OCI-LY1 (cell line): ENCODE measurements around the gene RAB11FIP4.

Experiments used
- H2AFZ ChIP-seq: fragments of 200-600 bp; sonication (generic), shearing (Covaris generic); 2 replicates; pipeline ENCODE4 v1.6.0; 2014; ENCODE audit warnings: antibody characterized with exemption, mild to moderate bottlenecking, low read length
- H3F3A ChIP-seq: fragments of 200-600 bp; sonication (generic), shearing (Covaris generic); 2 replicates; pipeline ENCODE4 v1.6.0; 2014; ENCODE audit warnings: mild to moderate bottlenecking, antibody characterized with exemption, low read length, moderate library complexity; ENCODE audit not compliant: insufficient read depth
- H3K27ac ChIP-seq: fragments of 200-600 bp; sonication (generic); 2 replicates; pipeline ENCODE4 v1.5.1; 2014; ENCODE audit warnings: low read length, mixed run types, mild to moderate bottlenecking, low read depth; ENCODE audit not compliant: poor library complexity, severe bottlenecking
- H3K27me3 ChIP-seq: fragments of 200-600 bp; sonication (generic); 2 replicates; pipeline ENCODE4 v1.6.0; 2014; ENCODE audit warnings: antibody characterized with exemption, mild to moderate bottlenecking, low read length, moderate library complexity; ENCODE audit not compliant: insufficient read depth
- H3K36me3 ChIP-seq: fragments of 200-600 bp; sonication (generic); 2 replicates; pipeline ENCODE4 v1.6.1; 2014; ENCODE audit warnings: mild to moderate bottlenecking, antibody characterized with exemption, low read length, moderate library complexity, mixed read lengths; ENCODE audit not compliant: insufficient read depth
- H3K4me1 ChIP-seq: fragments of 200-600 bp; sonication (generic); 2 replicates; pipeline ENCODE4 v1.5.1; 2014; ENCODE audit warnings: mild to moderate bottlenecking, low read length, moderate library complexity; ENCODE audit not compliant: insufficient read depth, severe bottlenecking
- H3K4me2 ChIP-seq: fragments of 200-600 bp; sonication (generic), shearing (Covaris generic); 2 replicates; pipeline ENCODE4 v1.6.1; 2014; ENCODE audit warnings: low read length
- H3K4me3 ChIP-seq: fragments of 200-600 bp; sonication (generic); 2 replicates; pipeline ENCODE4 v1.5.1; 2014; ENCODE audit warnings: low read length, low read depth, mild to moderate bottlenecking, mixed read lengths; ENCODE audit not compliant: poor library complexity, severe bottlenecking
- H3K79me2 ChIP-seq: fragments of 200-600 bp; shearing (Covaris generic); 2 replicates; pipeline ENCODE4 v1.6.1; 2016; ENCODE audit warnings: mixed run types, low read length, mixed read lengths; ENCODE audit not compliant: insufficient read depth
- H3K9ac ChIP-seq: fragments of 200-600 bp; sonication (generic), shearing (Covaris generic); 2 replicates; pipeline ENCODE4 v1.6.1; 2014; ENCODE audit warnings: mild to moderate bottlenecking, low read length, mixed read lengths
- H3K9me2 ChIP-seq: fragments of 200-600 bp; sonication (generic), shearing (Covaris generic); 2 replicates; pipeline ENCODE4 v1.6.1; 2014; ENCODE audit warnings: low read depth, mild to moderate bottlenecking, low read length, mixed read lengths
- H3K9me3 ChIP-seq: fragments of 200-600 bp; shearing (Covaris generic); 2 replicates; pipeline ENCODE4 v1.6.1; 2014; ENCODE audit warnings: low read length, mixed read lengths
- H4K20me1 ChIP-seq: fragments of 200-600 bp; sonication (generic), shearing (Covaris generic); 2 replicates; pipeline ENCODE4 v1.6.0; 2016; ENCODE audit warnings: mild to moderate bottlenecking, low read length; ENCODE audit not compliant: insufficient read depth
- CTCF ChIP-seq: fragments of 200-600 bp; sonication (generic), shearing (Covaris generic); IDR thresholded peaks from 2 replicates; pipeline ENCODE4 v1.5.1; 2017; ENCODE audit warnings: mild to moderate bottlenecking, antibody characterized with exemption, low read length, moderate library complexity, mixed read lengths
- EZH2 ChIP-seq: fragments of 200-600 bp; sonication (generic), shearing (Covaris generic); IDR thresholded peaks from 2 replicates; pipeline ENCODE4 v1.8.0; 2017; ENCODE audit warnings: borderline replicate concordance, mixed run types, mild to moderate bottlenecking, antibody characterized with exemption, low read length, moderate library complexity, mixed read lengths

RAB11FIP4 gene

GRCh38 chr17:31392002-31392855 is 754 bp downstream of the RAB11FIP4 start:
- Histone ChIP-seq H3K4me1 (peaks cover 7% of the 10 kb centered on the region), H3F3A (no peaks in the 10 kb centered on the region), H3K9me3 (no peaks in the 10 kb centered on the region), H3K27ac (no peak overlapping the region), H3K27me3 (peaks cover 4% of the 10 kb centered on the region), H4K20me1 (no peaks in the 10 kb centered on the region), H3K79me2 (no peaks in the 10 kb centered on the region), H2AFZ (no peak overlapping the region), H3K9me2 (no peaks in the 10 kb centered on the region), H3K9ac (no peak overlapping the region), H3K36me3 (no peaks in the 10 kb centered on the region), H3K4me2 (peak overlapping the region; percentile 32; the same call in 1 of the 2 replicates), H3K4me3 (peak overlapping the region; percentile 40)
- TF ChIP-seq EZH2: no peak
- no peak for TF ChIP-seq CTCF

GRCh38 chr17:31392856-31393748 is 1.6 kb downstream of the RAB11FIP4 start:
- Histone ChIP-seq H3K9me3 (no peaks in the 10 kb centered on the region), H3K4me3 (no peak overlapping the region), H3K27ac (no peak overlapping the region), H2AFZ (no peak overlapping the region), H3K9me2 (no peaks in the 10 kb centered on the region), H3K4me2 (no peak overlapping the region), H3K79me2 (no peaks in the 10 kb centered on the region), H3F3A (no peaks in the 10 kb centered on the region), H3K4me1 (peaks cover 7% of the 10 kb centered on the region), H4K20me1 (no peaks in the 10 kb centered on the region), H3K36me3 (no peaks in the 10 kb centered on the region), H3K27me3 (peaks cover 4% of the 10 kb centered on the region), H3K9ac (no peak overlapping the region)
- TF ChIP-seq EZH2 (no peak), CTCF (no peak)

GRCh38 chr17:31393749-31394146 is 2.3 kb downstream of the RAB11FIP4 start:
- Histone ChIP-seq H3K79me2 (no peaks in the 10 kb centered on the region), H3K9me2 (no peaks in the 10 kb centered on the region), H3F3A (no peaks in the 10 kb centered on the region), H2AFZ (no peak overlapping the region), H3K9me3 (no peaks in the 10 kb centered on the region), H3K4me1 (peaks cover 7% of the 10 kb centered on the region), H4K20me1 (no peaks in the 10 kb centered on the region), H3K4me2 (no peak overlapping the region), H3K9ac (no peak overlapping the region), H3K36me3 (no peaks in the 10 kb centered on the region), H3K27me3 (peaks cover 4% of the 10 kb centered on the region), H3K4me3 (no peak overlapping the region), H3K27ac (no peak overlapping the region)
- TF ChIP-seq CTCF (no peak), EZH2 (no peak)
